HG03520 (cell line): ENCODE measurements around the gene LAMA2.

Experiments used
- ATAC-seq: cut with Tn5 transposase; IDR thresholded peaks from one replicate; pipeline ENCODE4 v1.9.1; 2021; ENCODE audit warnings: mild to moderate bottlenecking, moderate library complexity; ENCODE audit not compliant: unreplicated experiment

LAMA2 gene

GRCh38 chr6:129203190-129203900 lies 320.4 kb downstream of the LAMA2 start:
- no peak for ATAC-seq

- ATAC-seq, result no peak
Measured at GRCh38 chr6:129206821-129207220, 323.9 kb downstream of the LAMA2 start.

- no peak for ATAC-seq
Measured at GRCh38 chr6:129207832-129208231, 324.9 kb downstream of the LAMA2 start.

GRCh38 chr6:129208415-129209034 lies 325.6 kb downstream of the LAMA2 start:
- ATAC-seq, result no peak

GRCh38 chr6:129209355-129209754 lies 326.4 kb downstream of the LAMA2 start:
- ATAC-seq, result no peak

GRCh38 chr6:129210684-129211083 lies 327.7 kb downstream of the LAMA2 start:
- no peak for ATAC-seq

- no peak for ATAC-seq
Measured at GRCh38 chr6:129211626-129212025, 328.7 kb downstream of the LAMA2 start.

GRCh38 chr6:129212081-129212480 lies 329.1 kb downstream of the LAMA2 start:
- no peak for ATAC-seq

- no peak for ATAC-seq
Measured at GRCh38 chr6:129215246-129215645, 332.3 kb downstream of the LAMA2 start.

GRCh38 chr6:129215916-129216520 lies 333.1 kb downstream of the LAMA2 start:
- no peak for ATAC-seq

GRCh38 chr6:129217701-129218100 lies 334.8 kb downstream of the LAMA2 start:
- ATAC-seq, result no peak

GRCh38 chr6:129233458-129234134 lies 350.7 kb downstream of the LAMA2 start:
- peak; percentile 45 for ATAC-seq

GRCh38 chr6:129235167-129236000 lies 352.4 kb downstream of the LAMA2 start:
- no peak for ATAC-seq

GRCh38 chr6:129236001-129236517 lies 353.1 kb downstream of the LAMA2 start:
- ATAC-seq, result peak; percentile 71

GRCh38 chr6:129238991-129239390 lies 356.1 kb downstream of the LAMA2 start:
- no peak for ATAC-seq

- no peak for ATAC-seq
Measured at GRCh38 chr6:129239825-129240491, 357.0 kb downstream of the LAMA2 start.

GRCh38 chr6:129240492-129240853 lies 357.5 kb downstream of the LAMA2 start:
- no peak for ATAC-seq

GRCh38 chr6:129242546-129242945 lies 359.6 kb downstream of the LAMA2 start:
- no peak for ATAC-seq

- ATAC-seq, result no peak
Measured at GRCh38 chr6:129243377-129243776, 360.4 kb downstream of the LAMA2 start.

GRCh38 chr6:129248946-129249345 lies 366.0 kb downstream of the LAMA2 start:
- ATAC-seq, result no peak
